ENCODE measurements around the gene BNIP3.
"Not testable (repeated sequence)": the region's sequence is repeated elsewhere in the genome, so short reads cannot be mapped to it uniquely, and the experiment has no call there.

Gene BNIP3

DNA sequence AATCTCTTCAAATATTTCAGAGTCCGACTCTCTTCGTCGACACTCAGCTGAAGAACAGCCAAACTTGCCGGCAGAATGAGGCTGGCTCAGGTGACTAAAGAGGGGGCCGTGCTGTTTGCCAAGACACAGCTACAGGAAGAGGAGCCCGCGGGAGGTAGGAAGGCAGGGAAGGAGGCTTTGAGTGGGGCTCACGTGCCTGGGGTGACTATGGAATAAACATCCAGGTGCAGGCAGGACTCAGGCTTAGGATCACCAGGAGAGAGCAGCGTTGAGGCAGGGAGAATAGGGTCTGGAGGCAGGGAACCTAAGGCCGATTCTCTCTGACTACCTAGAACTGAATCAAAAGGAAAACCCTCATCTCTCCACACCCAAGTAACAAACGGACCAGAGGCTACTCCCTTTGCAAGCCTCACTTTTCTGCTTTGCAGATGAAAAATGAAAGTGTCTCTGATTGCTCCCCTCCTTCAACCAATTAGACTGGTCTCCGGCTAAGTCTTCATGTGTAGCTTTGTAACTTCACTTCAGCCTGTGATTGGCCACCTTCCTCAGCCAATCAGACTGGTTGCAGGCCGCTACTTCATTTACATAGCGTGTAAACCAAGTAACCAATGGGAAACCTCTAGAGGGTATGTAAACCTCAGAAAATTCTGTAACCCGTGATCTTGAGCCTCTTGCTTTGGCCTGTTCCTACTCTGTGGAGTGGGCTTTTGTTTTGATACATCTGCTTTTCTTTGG, 19.7 kb upstream of the BNIP3 start:
- DNase-seq: no peak

- no peak for DNase-seq
Observed at GRCh38 chr10:131998845-131999681, 17.3 kb upstream of the BNIP3 start.

- no peak for DNase-seq
Observed at GRCh38 chr10:131998050-131998844, 16.5 kb upstream of the BNIP3 start.

GRCh38 chr10:131997366-131998049, 15.8 kb upstream of the BNIP3 start:
- DNase-seq: no peak

DNA sequence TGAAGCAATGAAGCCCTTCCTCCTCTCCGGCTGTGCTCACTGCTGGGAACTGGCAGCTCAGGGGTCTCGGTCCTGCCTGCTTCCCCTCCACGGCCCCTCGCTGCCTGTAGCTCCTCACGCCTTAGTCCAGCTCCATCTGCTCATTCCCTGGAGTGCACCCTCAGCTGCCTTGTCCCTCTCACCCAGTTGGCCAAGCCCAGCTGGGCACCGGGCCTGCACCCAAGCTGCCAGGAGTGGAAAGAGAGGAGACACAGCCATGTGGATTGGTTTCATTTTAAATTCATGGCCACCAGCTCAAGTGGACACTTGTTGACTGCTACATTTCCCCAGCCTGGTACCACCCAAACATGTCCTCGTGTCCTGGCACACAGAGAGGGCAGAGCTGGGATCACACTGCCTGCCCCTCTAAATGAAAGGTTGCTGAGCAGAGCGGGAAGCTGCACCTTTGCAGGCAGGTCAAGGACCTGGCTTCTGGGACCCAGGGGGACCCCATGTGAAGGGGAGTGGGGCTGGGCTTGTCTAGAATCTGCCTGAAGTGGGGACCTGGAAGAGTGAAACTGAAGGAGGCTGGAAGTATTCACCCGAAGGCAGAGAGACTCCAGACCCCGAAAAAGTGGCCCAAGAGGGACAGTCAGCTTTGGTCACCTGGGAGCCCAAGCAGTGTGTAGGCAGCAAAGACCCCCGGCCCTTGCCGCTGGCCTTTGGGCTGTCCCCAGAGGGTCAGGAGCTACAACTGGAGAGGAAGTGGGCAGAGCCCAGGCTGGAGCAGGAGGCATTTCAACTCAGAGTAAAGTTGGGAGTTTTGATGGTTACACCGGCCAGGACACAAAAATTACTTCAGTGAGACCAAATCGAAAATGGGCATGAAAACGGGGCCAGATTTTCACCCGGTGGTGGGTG, 15.0 kb upstream of the BNIP3 start:
- DNase-seq: no peak

GRCh38 chr10:131994435-131994834, 12.7 kb upstream of the BNIP3 start:
- DNase-seq: no peak

GRCh38 chr10:131993275-131993674, 11.6 kb upstream of the BNIP3 start:
- no peak for DNase-seq

GRCh38 chr10:131991726-131992125, 10.0 kb upstream of the BNIP3 start:
- DNase-seq: no peak

DNA sequence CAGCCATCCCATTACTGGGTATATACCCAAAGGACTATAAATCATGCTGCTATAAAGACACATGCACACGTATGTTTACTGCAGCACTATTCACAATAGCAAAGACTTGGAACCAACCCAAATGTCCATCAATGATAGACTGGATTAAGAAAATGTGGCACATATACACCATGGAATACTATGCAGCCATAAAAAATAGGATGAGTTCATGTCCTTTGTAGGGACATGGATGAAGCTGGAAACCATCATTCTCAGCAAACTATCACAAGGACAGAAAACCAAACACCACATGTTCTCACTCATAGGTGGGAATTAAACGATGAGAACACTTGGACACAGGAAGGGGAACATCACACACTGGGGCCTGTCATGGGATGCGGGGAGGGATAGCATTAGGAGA, 6.1 kb upstream of the BNIP3 start:
- DNase-seq: not testable (repeated sequence)

DNA sequence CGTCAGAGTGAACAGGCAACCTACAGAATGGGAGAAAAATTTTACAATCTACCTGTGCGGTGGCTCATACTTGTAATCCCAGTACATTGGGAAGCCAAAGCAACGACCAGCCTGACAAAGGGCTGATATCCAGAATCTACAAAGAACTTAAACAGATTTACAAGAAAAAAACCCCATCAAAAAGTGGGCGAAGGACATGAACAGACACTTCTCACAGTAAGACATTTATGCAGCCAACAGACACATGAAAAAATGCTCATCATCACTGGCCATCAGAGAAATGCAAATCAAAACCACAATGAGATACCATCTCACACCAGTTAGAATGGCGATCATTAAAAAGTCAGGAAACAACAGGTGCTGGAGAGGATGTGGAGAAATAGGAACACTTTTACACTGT, 5.6 kb upstream of the BNIP3 start:
- not testable (repeated sequence) for DNase-seq

GRCh38 chr10:131986851-131987250, 5.1 kb upstream of the BNIP3 start:
- DNase-seq: not testable (repeated sequence)

- DNase-seq: no peak
Observed at GRCh38 chr10:131983780-131984179, 2.1 kb upstream of the BNIP3 start.

- DNase-seq: no peak
Observed at GRCh38 chr10:131982796-131983195, 1.1 kb upstream of the BNIP3 start.

GRCh38 chr10:131982185-131982756, 548 bp upstream of the BNIP3 start:
- DNase-seq: no peak

- DNase-seq: no peak
Observed at GRCh38 chr10:131980761-131981428, 828 bp downstream of the BNIP3 start.

GRCh38 chr10:131980321-131980720, 1.4 kb downstream of the BNIP3 start:
- DNase-seq: no peak

- DNase-seq: no peak
Observed at GRCh38 chr10:131979821-131980270, 1.9 kb downstream of the BNIP3 start.

DNA sequence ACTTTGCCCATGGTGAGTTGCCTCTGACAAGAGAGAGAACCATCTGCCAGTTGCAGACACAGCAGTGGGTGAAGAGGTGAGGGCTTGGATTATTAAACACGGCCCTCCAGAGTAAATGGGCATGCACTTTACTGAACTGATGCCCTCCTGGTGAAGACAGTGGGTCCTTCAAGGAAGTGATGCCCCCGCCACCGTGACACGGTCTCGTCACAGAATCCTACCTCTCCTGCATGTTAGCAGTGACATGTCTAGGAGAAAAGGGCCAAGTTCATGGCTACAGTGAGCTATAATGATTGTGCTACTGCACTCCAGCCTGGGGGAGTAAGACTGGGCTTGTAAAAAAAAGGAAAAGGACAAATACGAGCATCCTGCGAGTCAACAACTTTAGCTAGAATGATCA, 2.4 kb downstream of the BNIP3 start:
- DNase-seq: no peak

DNA sequence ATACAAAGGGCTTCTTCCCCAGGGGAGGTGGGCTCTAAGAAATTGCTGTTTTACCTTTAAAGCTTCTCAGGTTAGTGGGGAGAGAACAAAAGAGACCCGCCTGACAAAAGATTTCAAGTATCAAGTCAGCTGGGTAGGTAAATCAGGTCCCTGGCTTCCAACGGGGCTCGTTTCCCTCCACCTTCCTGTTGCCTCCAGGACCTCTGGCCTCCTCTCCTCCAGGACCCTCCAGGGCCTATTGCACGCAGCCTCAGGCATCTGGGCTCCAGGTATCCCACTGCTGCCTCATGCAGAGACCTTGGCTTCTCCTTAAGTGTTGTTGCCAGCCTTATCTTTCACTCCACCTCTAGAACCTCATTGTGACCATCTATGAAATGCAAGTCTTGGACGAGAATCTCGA, 2.9 kb downstream of the BNIP3 start:
- no peak for DNase-seq

- DNase-seq: no peak
Observed at GRCh38 chr10:131978366-131978765, 3.4 kb downstream of the BNIP3 start.
